ENCODE results near the gene UCP2.

The UCP2 gene

DNA sequence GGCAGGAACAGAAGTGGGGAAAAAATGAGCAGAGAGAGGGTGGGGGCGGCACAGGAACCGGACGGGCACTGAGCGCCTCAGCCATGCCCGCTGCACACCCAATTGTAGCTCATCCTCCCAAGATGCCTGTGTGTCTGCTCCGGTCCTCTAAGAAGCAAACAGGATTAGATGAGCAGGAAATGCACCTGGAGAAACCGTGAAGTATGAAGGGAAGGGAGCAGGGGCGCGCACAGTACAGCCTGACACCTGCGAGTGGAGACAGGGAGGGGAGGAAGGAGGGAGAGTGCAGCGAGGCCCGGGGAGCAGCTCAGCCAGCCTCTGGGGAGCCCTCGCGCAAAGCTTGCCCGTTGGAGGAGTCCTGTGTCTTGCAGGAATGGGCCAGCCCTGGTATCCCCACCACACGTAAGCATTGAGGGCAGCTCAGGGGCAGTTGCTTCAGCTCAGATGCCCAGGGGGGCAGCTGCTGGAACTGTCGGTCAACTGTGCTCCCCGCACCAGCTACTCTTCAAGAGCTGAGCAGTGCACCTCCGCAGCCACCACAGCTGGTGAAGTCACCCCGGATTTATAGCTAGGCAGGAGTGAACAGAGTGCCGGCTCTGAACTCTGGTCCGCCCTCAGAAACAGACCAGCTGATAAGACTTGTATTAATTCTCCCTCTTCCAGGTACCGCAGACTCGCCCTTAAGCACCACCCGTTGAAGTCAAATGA lies 24.8 kb downstream of the UCP2 start:
- no peak for DNase-seq (ENCODE audit: low read depth)
- TF ChIP-seq, protein P1, sequence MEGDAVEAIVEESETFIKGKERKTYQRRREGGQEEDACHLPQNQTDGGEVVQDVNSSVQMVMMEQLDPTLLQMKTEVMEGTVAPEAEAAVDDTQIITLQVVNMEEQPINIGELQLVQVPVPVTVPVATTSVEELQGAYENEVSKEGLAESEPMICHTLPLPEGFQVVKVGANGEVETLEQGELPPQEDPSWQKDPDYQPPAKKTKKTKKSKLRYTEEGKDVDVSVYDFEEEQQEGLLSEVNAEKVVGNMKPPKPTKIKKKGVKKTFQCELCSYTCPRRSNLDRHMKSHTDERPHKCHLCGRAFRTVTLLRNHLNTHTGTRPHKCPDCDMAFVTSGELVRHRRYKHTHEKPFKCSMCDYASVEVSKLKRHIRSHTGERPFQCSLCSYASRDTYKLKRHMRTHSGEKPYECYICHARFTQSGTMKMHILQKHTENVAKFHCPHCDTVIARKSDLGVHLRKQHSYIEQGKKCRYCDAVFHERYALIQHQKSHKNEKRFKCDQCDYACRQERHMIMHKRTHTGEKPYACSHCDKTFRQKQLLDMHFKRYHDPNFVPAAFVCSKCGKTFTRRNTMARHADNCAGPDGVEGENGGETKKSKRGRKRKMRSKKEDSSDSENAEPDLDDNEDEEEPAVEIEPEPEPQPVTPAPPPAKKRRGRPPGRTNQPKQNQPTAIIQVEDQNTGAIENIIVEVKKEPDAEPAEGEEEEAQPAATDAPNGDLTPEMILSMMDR (conservative IDR thresholded peaks at IDR 0.05; ENCODE audit: low read length) = no peak
- H3K4me3 ChIP-seq (ENCODE audit: low read length) = no peak overlapping the region

DNA sequence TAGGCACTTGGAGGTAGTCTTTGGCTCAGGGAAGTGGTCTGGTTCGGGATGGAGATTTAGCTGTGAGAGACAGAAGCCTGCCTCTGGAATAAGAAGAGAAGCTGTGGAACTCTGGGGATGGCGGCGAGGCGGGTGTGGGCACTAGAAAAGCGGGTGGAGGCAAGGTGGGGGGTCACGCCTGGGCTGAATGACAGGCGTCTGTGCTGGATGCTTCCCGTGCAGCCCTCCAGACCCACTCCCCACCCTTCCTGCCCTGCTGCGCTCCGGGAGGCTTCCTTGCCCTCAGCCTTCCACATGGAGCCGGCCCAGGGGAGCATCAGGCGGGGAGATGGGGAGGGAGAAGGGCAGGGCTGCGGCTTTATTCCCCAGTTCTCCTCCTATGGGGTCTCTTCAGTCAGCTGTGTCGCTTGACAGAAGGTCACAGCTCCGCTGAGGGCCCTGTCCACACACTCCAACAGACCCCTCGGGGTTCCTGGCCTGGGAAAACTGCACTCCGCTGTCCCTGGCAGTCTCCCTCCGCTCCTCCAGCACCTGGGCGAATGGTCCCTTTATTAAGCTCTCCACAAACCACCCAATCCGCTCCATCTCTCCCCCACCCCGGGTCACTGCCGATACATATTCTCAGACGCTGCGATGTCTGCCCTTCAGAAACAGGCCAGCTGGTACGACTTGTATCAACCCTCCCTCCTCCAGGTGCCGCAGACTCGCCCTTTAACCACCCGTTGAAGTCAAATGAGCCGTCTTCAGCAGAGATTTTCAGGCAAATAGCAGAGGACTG lies 25.6 kb downstream of the UCP2 start:
- no peak overlapping the region for H3K4me3 ChIP-seq (ENCODE audit: low read length)
- no peak for DNase-seq (ENCODE audit: low read depth)
- TF ChIP-seq, protein P1 (conservative IDR thresholded peaks at IDR 0.05; ENCODE audit: low read length) = no peak

DNA sequence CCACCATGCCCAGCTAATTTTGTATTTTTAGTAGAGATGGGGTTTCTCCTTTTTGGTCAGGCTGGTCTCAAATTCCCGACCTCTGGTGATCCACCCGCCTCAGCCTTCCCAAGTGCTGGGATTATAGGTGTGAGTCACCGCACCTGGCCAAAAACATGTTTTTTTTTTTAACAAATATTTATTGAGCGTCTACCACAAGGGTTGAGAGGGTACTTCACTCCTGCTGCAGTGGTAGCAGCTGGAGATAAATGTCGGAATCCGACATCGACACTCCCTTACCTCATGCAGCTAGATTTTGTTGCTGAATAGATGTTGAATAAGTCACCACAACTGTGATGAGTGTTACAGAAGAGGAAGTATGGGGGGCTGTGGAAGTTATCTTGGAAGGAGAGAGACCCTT lies 30.8 kb downstream of the UCP2 start:
- no peak overlapping the region for H3K4me3 ChIP-seq (ENCODE audit: low read length)
- TF ChIP-seq, protein P1 (conservative IDR thresholded peaks at IDR 0.05; ENCODE audit: low read length) = no peak
- DNase-seq (ENCODE audit: low read depth) = no peak

DNA sequence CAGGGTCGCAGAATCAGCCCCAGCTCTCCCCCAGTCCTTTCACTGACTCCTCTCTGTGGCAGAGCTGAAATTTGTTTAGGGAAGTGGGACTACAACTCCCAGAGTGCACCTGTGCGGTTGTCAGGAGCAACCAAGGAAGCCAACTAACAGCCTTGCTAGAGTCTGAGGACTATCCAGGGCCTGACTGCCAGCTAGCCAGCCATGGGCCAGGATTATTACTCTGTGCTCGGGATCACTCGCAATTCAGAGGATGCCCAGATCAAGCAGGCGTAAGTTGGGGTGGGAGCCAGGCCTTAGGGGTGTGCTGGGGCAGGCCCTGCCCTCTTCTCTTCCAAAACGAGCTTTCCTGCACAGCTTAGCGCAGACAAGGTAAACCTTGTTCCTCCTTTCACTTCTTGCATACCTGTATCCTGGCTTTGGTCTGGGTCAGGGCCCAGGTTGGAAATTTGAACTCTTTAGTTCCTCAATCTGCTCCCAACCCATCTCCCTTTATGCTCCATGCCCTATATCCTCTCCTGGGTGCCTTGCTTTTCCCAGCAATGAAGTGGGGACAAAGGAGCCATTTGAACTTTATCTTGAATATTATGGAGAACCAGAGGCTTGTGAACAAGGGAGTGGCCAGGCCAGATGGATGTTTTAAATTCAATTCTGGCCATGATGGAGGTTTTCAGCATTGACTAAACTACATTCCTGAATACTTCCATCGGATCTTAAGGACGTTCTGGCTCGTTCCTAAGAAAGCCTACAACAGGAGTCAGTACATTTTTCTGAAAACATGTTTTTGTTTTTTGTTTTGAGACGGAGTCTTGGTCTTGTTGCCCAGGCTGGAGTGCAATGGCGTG lies 31.6 kb downstream of the UCP2 start, which contains the start of gene DNAJB13:
Gene DNAJB13 (plus strand): TSS at position 158 of the 842 bp plus-strand sequence. CDS start 44 bp downstream, at position 202.
- TF ChIP-seq, protein P1 (conservative IDR thresholded peaks at IDR 0.05; ENCODE audit: low read length) = no peak
- peak; percentile 25 for DNase-seq (ENCODE audit: low read depth)
- H3K4me3 ChIP-seq (ENCODE audit: low read length) = no peak within 1 kb of the TSS

DNA sequence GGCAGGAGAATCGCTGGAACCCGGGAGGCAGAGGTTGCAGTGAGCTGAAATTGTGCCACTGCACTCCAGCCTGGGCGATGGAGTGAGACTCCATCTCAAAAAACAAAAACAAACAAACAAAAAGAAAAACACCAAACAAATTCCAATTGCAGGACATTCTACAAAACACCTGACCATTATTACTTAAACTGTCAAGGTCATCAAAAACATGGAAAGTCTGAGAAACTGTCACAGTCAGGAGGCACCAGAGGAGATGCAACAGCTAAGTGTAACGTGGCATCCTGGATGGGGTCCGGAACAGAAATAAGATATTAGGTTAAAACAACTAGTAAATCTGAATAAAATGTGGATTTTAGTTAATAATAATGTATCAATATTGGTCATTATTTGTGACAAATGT lies 32.7 kb downstream of the UCP2 start:
- H3K4me3 ChIP-seq (ENCODE audit: low read length) = no peak overlapping the region
- TF ChIP-seq, protein P1 (conservative IDR thresholded peaks at IDR 0.05; ENCODE audit: low read length) = no peak
- DNase-seq (ENCODE audit: low read depth) = no peak

DNA sequence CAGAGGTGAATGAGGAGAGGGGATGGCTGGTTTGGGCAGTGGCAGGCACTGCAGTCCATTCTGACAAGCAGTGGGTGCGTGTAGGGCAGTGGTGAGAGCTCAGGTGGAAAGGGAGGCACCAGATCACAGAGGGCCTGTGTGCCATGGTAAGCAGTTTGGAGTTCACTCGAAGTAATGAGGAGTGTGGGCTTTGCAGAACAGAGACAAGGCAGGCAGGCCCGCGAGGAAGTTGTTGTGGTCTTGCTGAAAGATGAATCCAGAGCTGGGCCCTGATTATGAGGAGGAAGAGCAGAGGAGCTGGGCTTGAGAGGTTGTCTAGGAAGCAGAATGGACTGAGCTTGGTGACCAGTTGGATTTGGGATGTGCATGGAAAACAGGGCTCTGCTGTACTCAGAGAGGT lies 33.4 kb downstream of the UCP2 start:
- H3K4me3 ChIP-seq (ENCODE audit: low read length) = no peak overlapping the region
- no peak for DNase-seq (ENCODE audit: low read depth)
- TF ChIP-seq, protein P1 (conservative IDR thresholded peaks at IDR 0.05; ENCODE audit: low read length) = no peak

All from AG10803 (cell line).